Naive thymus-derived CD4-positive, alpha-beta T cell (primary cell): Measurements from ENCODE around the gene HOXA2. TPM values are rescaled to one million over a fixed set of nuclear protein-coding genes. Genes with fewer than 3 reads are reported as not detected.
A peak's percentile ranks its signal among the peaks of the same experiment; 100 is the strongest.

Source experiments
- ATAC-seq: fragments of 150-1000 bp; cut with Tn5 transposase; 2 replicates; pipeline ENCODE4 v1.10.0; 2021; ENCODE audit warnings: mild to moderate bottlenecking, moderate library complexity
- CTCF ChIA-PET: fragments of 350-600 bp; sonication (Branson Sonifier 250); formaldehyde crosslinking; loops from one replicate; lab custom pipeline; 2021; ENCODE audit warnings: antibody characterized with exemption; lab: Charles Lee
- POLR2A ChIA-PET: fragments of 350-600 bp; sonication (Branson Sonifier 250); formaldehyde crosslinking; loops from one replicate; lab custom pipeline; 2021; ENCODE audit warnings: antibody characterized with exemption, inconsistent platforms; lab: Charles Lee
- DNase-seq, 9 donors: peaks; one replicate each; pipeline versions ENCODE4 v3.0.0 to v3.0.0-alpha.2; 2020 to 2022; ENCODE audit warnings: mixed read lengths in 1 of 9
- H3K27ac ChIP-seq: one replicate; pipeline ENCODE4 v1.7.0; 2013; ENCODE audit warnings: mild to moderate bottlenecking, low read depth, low read length, moderate library complexity
- H3K27me3 ChIP-seq, 2 donors: one replicate each; pipeline ENCODE4 v1.7.0; 2013; ENCODE audit warnings: low read length in 2 of 2, mild to moderate bottlenecking in 2 of 2, moderate library complexity in 2 of 2; ENCODE audit not compliant: control insufficient read depth in 2 of 2, insufficient read depth in 2 of 2
- H3K36me3 ChIP-seq, 3 experiments: 1 replicate in 2 of 3; 2 replicates in 1 of 3; pipeline ENCODE4 v1.7.0; 2013; ENCODE audit warnings: low read length in 3 of 3, mild to moderate bottlenecking in 3 of 3, moderate library complexity in 1 of 3; ENCODE audit not compliant: insufficient read depth in 3 of 3, control insufficient read depth in 2 of 3
- H3K4me1 ChIP-seq, 2 donors: one replicate each; pipeline ENCODE4 v1.7.0; 2013; ENCODE audit warnings: low read length in 2 of 2, mild to moderate bottlenecking in 2 of 2, moderate library complexity in 1 of 2; ENCODE audit not compliant: control insufficient read depth in 2 of 2, insufficient read depth in 2 of 2
- H3K4me3 ChIP-seq: 2 replicates; pipeline ENCODE4 v1.7.0; 2013; ENCODE audit warnings: mild to moderate bottlenecking, low read length
- H3K9me3 ChIP-seq, 3 experiments: 1 replicate in 2 of 3; 2 replicates in 1 of 3; pipeline ENCODE4 v1.7.0; 2013; ENCODE audit warnings: low read length in 3 of 3; ENCODE audit not compliant: control insufficient read depth in 2 of 3
- H3K27ac Mint-ChIP-seq, 9 donors: one replicate each; pipeline ENCODE4 v1.8.0; 2020 to 2022; ENCODE audit warnings: mixed read lengths in 9 of 9, mild to moderate bottlenecking in 8 of 9, moderate library complexity in 5 of 9, inconsistent platforms in 2 of 9
- H3K27me3 Mint-ChIP-seq, 5 donors: one replicate each; pipeline ENCODE4 v1.8.0; 2021 to 2022; ENCODE audit warnings: mixed read lengths in 5 of 5, mild to moderate bottlenecking in 1 of 5
- H3K36me3 Mint-ChIP-seq, 5 donors: one replicate each; pipeline ENCODE4 v1.8.0; 2020 to 2022; ENCODE audit warnings: mixed read lengths in 5 of 5, mild to moderate bottlenecking in 3 of 5, inconsistent platforms in 1 of 5
- H3K4me1 Mint-ChIP-seq, 7 donors: one replicate each; pipeline ENCODE4 v1.8.0; 2020 to 2022; ENCODE audit warnings: mixed read lengths in 7 of 7, mild to moderate bottlenecking in 3 of 7, inconsistent platforms in 1 of 7
- H3K4me3 Mint-ChIP-seq, 10 donors: one replicate each; pipeline ENCODE4 v1.8.0; 2020 to 2022; ENCODE audit warnings: mild to moderate bottlenecking in 10 of 10, mixed read lengths in 10 of 10, moderate library complexity in 6 of 10, inconsistent platforms in 2 of 10
- H3K9me3 Mint-ChIP-seq, 11 donors: one replicate each; pipeline ENCODE4 v1.8.0; 2020 to 2022; ENCODE audit warnings: mixed read lengths in 11 of 11, mild to moderate bottlenecking in 4 of 11, inconsistent platforms in 1 of 11, moderate library complexity in 1 of 11
- intact Hi-C, 2 donors: fragments of 100-400 bp; cut with micrococcal nuclease; formaldehyde crosslinking; loops; one replicate each; pipeline ENCODE4 v1.15.1; 2023
- polyA plus RNA-seq, 2 donors: library from polyadenylated mRNA; unstranded; fragments of 300-500 nt; fragmentation: Illumina TruSeq; gene quantifications; one replicate each; pipeline ENCODE4 v1.2.3, GENCODE V29; 2021
- total RNA-seq, 6 experiments: library from RNA in 5 of 6; stranded (reverse) in 5 of 6; gene quantifications; 1 replicate in 5 of 6; 2 replicates in 1 of 6; pipeline ENCODE4 v1.2.3 and lab custom pipeline; 2021 to 2026

HOXA2 gene
- total and polyA plus RNA-seq, 7 experiments from 2014 or later: not detected

DNA sequence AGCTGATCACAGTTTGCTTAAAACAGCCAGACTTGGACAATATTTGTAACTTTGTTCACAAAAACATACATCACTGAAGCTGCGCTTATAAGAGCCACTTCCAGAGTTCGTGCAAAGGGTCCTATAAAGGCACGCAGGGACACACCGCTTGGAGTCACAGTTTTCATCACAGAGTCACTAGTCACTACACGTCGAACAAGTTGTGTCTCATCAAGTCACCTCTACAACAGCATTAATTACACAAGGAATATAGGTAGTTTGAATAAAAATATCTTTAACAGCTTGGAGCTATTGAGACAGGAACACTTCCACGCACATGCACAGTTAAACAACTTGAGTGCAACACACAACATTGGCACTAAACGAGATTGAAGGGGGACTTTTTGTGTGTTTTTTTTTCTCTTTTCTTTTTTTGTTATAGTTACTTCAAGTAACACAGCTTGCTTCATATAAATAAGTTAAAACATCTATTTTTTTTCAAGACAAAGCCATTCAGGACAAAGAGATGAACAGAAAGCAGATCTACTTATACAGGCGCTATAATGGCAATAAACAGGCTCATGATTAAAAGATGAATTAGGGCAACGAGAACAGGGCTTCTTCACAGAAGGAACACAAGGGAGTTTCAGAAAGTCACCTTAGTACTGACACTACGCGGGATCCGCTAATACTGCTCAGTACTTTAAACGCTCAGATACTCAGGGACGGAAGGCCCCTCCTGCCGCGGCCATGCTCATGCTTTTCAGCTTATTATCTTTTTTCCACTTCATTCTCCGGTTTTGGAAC, 38.8 kb upstream of the HOXA2 start:
- ATAC-seq (no peak), DNase-seq (no peak)
- intact Hi-C loops: no loop called here
- no peak overlapping the region for H3K4me3 Mint-ChIP-seq
- H3K36me3 Mint-ChIP-seq: peaks cover 0 to 3% (median 0%) of the 10 kb centered on the region in 5 donors
- Histone ChIP-seq H3K9me3 (no peaks in the 10 kb centered on the region), H3K27ac (no peak overlapping the region), H3K36me3 (no peaks in the 10 kb centered on the region), H3K4me3 (no peak overlapping the region), H3K27me3 (peaks cover 0 to 2% of the 10 kb centered on the region in 2 donors), H3K4me1 (no peaks in the 10 kb centered on the region)
- H3K27me3 Mint-ChIP-seq: peaks cover 27 to 58% (median 56%) of the 10 kb centered on the region in 5 donors
- ChIA-PET CTCF (no interaction called here), POLR2A (no interaction called here)
- H3K27ac Mint-ChIP-seq: peak overlapping the region in 1 of 9 donors; percentile 12
- peaks cover 0 to 5% (median 0%) of the 10 kb centered on the region in 7 donors for H3K4me1 Mint-ChIP-seq
- H3K9me3 Mint-ChIP-seq: peaks cover 0 to 3% (median 0%) of the 10 kb centered on the region in 11 donors

GRCh38 chr7:27140126-27140857, 37.8 kb upstream of the HOXA2 start:
- Histone ChIP-seq H3K4me1 (no peaks in the 10 kb centered on the region), H3K9me3 (no peaks in the 10 kb centered on the region), H3K27ac (no peak overlapping the region), H3K36me3 (no peaks in the 10 kb centered on the region), H3K27me3 (peaks cover 0 to 3% of the 10 kb centered on the region in 2 donors), H3K4me3 (no peak overlapping the region)
- Mint-ChIP-seq H3K9me3 (peaks cover 0 to 3% (median 0%) of the 10 kb centered on the region in 11 donors), H3K36me3 (peaks cover 0 to 3% (median 0%) of the 10 kb centered on the region in 5 donors), H3K27ac (no peak overlapping the region), H3K4me3 (no peak overlapping the region), H3K27me3 (peaks cover 32 to 61% (median 56%) of the 10 kb centered on the region in 5 donors), H3K4me1 (peaks cover 0 to 7% (median 2%) of the 10 kb centered on the region in 7 donors)
- ChIA-PET CTCF (interaction anchor here (0.6 kb wide), 2 partner anchors 173 to 1078 kb away, joined by 3 to 4 read pairs; no protein-coding TSS in a partner anchor), POLR2A (no interaction called here)
- ATAC-seq (no peak), DNase-seq (no peak)
- intact Hi-C loops: no loop called here

DNA sequence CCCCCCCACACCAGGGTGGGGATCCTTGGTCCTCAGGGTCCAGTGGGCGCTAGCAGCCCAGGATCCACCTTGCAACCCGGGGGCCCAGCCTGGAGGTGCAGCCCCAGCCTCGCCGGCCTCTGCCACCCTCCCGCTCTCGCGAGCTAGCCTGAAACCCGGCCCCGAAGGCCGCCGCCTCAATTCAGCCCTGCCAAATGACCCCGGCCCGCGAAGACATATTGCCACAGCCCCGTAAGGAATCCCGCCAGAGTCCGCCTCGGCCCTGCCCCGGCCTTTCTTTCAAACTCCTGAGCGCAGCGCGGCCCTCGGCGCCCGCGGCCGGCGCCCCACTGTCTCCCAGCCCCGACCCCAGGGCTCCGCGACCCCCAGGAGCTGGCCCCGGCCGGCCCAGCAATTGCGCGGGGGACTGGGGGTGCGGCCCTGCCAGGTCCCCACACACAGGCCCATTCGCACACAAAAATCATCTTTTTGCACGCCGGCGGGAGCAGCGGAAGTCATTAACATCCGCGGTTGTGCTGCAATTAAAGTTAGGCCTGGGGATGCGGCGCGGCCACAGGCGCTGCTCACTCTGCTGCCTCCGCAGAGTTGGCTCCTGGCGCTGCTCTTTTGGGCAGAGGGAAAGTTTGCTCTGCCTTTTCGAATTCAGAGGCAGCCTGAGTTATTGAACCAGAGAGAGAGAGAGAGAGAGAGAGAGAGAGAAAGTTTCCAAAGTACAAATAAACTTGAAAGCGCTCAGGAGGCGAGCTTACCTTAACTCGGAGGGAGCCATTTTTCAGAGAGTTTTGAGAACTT, 37.0 kb upstream of the HOXA2 start:
- H3K4me1 Mint-ChIP-seq: peaks cover 0 to 11% (median 5%) of the 10 kb centered on the region in 7 donors
- no peaks in the 10 kb centered on the region for H3K4me1 ChIP-seq
- peaks cover 0 to 2% (median 0%) of the 10 kb centered on the region in 11 donors for H3K9me3 Mint-ChIP-seq
- H3K4me3 Mint-ChIP-seq: no peak overlapping the region
- POLR2A ChIA-PET: no interaction called here
- peaks cover 0 to 3% (median 0%) of the 10 kb centered on the region in 5 donors for H3K36me3 Mint-ChIP-seq
- no peak for ATAC-seq
- peaks cover 40 to 64% (median 59%) of the 10 kb centered on the region in 5 donors for H3K27me3 Mint-ChIP-seq
- H3K27ac ChIP-seq: no peak overlapping the region
- H3K36me3 ChIP-seq: no peaks in the 10 kb centered on the region
- intact Hi-C loops: no loop called here
- H3K27me3 ChIP-seq: peaks cover 0 to 4% of the 10 kb centered on the region in 2 donors
- no peak for DNase-seq
- H3K27ac Mint-ChIP-seq: no peak overlapping the region
- no peak overlapping the region for H3K4me3 ChIP-seq
- H3K9me3 ChIP-seq: no peaks in the 10 kb centered on the region
- CTCF ChIA-PET: no interaction called here

DNA sequence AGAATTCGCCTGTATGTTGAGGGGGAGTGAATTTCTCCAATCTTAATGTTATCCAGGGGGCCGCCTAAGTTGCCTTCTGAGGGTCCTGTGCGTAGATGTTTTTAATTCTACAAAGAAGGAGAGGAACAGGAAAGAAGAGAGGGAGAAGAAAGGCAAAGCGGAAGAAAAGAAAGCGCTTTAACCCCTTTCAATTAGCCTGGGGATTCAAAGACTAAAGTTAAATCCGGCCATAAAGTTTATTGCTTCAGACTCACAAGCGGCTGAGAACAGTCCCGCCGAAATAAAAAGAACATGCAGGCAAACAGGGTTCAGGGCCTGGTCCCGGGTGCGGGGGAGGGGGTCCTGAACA, 36.5 kb upstream of the HOXA2 start:
- Mint-ChIP-seq H3K4me3 (no peak overlapping the region), H3K9me3 (peaks cover 0 to 2% (median 0%) of the 10 kb centered on the region in 11 donors), H3K36me3 (peaks cover 0 to 3% (median 0%) of the 10 kb centered on the region in 5 donors), H3K27me3 (peaks cover 46 to 66% (median 64%) of the 10 kb centered on the region in 5 donors), H3K27ac (no peak overlapping the region), H3K4me1 (peaks cover 0 to 15% (median 5%) of the 10 kb centered on the region in 7 donors)
- Histone ChIP-seq H3K4me1 (no peaks in the 10 kb centered on the region), H3K27me3 (peaks cover 0 to 6% of the 10 kb centered on the region in 2 donors), H3K36me3 (no peaks in the 10 kb centered on the region), H3K27ac (no peak overlapping the region), H3K4me3 (no peak overlapping the region), H3K9me3 (no peaks in the 10 kb centered on the region)
- POLR2A ChIA-PET: no interaction called here
- no peak for ATAC-seq
- DNase-seq: no peak
- intact Hi-C loops: no loop called here
- CTCF ChIA-PET: no interaction called here

GRCh38 chr7:27138472-27138871, 36.0 kb upstream of the HOXA2 start:
- POLR2A ChIA-PET: no interaction called here
- H3K4me3 Mint-ChIP-seq: no peak overlapping the region
- no peak overlapping the region for H3K27ac Mint-ChIP-seq
- ATAC-seq (no peak), DNase-seq (no peak)
- peaks cover 50 to 69% (median 67%) of the 10 kb centered on the region in 5 donors for H3K27me3 Mint-ChIP-seq
- peaks cover 0 to 6% of the 10 kb centered on the region in 2 donors for H3K27me3 ChIP-seq
- H3K4me1 ChIP-seq: no peaks in the 10 kb centered on the region
- peaks cover 0 to 3% (median 0%) of the 10 kb centered on the region in 5 donors for H3K36me3 Mint-ChIP-seq
- intact Hi-C loops: no loop called here
- H3K4me3 ChIP-seq: no peak overlapping the region
- CTCF ChIA-PET: no interaction called here
- no peaks in the 10 kb centered on the region for H3K9me3 ChIP-seq
- no peaks in the 10 kb centered on the region for H3K36me3 ChIP-seq
- H3K27ac ChIP-seq: no peak overlapping the region
- H3K9me3 Mint-ChIP-seq: peaks cover 0 to 2% (median 0%) of the 10 kb centered on the region in 11 donors
- H3K4me1 Mint-ChIP-seq: peaks cover 0 to 18% (median 5%) of the 10 kb centered on the region in 7 donors

GRCh38 chr7:27137640-27138315, 35.3 kb upstream of the HOXA2 start:
- peaks cover 54 to 76% (median 70%) of the 10 kb centered on the region in 5 donors for H3K27me3 Mint-ChIP-seq

More at GRCh38 chr7:27137640-27138315, 35.3 kb upstream of the HOXA2 start:
- DNase-seq (no peak), ATAC-seq (no peak)
- Histone ChIP-seq H3K4me3 (no peak overlapping the region), H3K9me3 (no peaks in the 10 kb centered on the region), H3K4me1 (no peaks in the 10 kb centered on the region), H3K27ac (no peak overlapping the region), H3K27me3 (peaks cover 0 to 6% of the 10 kb centered on the region in 2 donors), H3K36me3 (no peaks in the 10 kb centered on the region)
- Mint-ChIP-seq H3K36me3 (peaks cover 0 to 3% (median 0%) of the 10 kb centered on the region in 5 donors), H3K27ac (no peak overlapping the region), H3K9me3 (peaks cover 0 to 2% (median 0%) of the 10 kb centered on the region in 11 donors), H3K4me1 (peaks cover 0 to 18% (median 3%) of the 10 kb centered on the region in 7 donors), H3K4me3 (no peak overlapping the region)
- ChIA-PET POLR2A (no interaction called here), CTCF (no interaction called here)
- intact Hi-C loops: no loop called here
